NCI-H524 (cell line): ENCODE measurements around the gene CREBL2.
A peak's percentile ranks its signal among the peaks of the same experiment; 100 is the strongest.
"Not testable (repeated sequence)": the region's sequence is repeated elsewhere in the genome, so short reads cannot be mapped to it uniquely, and the experiment has no call there.

Experiments
- DNase-seq, 2 experiments: peaks; one replicate each; lab custom pipeline; 2025; lab: John Stamatoyannopoulos, UW

CREBL2 gene

DNA sequence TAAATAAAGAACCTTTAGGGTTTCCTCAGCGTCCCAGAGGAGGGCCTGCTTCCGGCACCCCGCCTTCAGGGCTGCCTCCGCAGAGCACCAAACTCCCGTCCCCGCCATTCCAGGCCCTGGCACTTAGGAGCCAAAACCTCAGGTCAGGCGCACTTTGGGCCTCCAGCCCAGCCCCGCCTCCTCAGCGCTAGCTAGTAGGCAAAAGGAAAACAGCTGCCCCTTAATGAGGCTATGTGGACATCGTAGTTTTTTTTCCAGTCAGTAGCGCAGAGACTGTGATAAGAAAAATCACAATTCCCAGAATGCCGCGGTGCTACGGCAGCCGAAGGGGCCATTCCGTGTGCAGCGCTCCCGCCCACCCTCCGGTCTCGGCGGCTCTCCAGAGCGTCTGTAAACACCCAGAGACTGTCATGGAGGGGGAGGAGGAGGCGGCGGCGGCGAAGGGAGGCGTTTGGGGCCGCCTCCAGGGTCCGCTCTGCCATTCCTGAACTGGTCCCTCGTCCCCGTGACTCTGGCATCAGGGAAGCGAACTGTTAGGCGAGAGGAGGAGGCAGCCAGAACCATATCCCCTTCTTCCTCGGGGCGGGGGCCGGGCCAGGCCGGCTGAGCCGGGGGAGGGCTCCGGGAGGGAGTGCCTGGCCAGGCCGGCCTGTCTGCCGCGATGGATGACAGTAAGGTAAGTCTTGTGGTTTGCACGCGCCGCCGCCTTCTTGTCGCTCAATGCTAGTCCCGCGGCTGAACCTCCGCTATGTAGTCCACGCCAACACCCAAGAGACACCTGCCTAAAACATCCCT lies at the start of gene CREBL2:
Gene CREBL2 (plus strand): TSS at position 365 of the 795 bp plus-strand sequence. CDS start 297 bp downstream, at position 662.
- peak; percentile 92 to 96 for DNase-seq

DNA sequence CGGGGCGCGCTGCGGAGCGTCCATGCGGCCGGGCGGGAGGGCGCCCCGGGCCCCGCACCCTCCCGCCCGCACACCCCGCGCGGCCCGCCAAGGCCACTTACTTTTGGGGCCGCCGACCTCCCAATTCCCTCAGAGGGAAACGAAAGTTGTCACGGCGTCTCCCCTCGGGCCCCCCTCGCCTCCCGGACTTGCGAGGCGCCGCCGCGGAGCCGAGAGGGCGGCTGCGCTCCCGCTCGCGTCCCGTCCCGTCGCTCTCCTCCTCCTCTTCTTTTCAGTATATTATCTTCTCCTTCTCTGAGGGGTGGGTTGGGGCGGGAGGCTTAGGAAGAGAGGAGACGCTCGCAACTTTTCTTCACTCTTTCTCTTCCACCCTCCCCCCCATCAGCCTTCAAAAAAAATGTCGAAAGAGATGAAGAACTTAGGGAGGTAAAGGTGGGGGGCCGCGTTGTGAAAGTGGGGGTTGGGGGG lies 49.6 kb upstream of the CREBL2 start:
- DNase-seq: peak in 1 of 2 experiments; percentile 25

GRCh38 chr12:12562585-12563261 lies 49.0 kb upstream of the CREBL2 start, which contains the start of gene DUSP16:
Gene DUSP16, minus strand, starts transcription at chr12:12562863. Its CDS starts 41,765 bp downstream, at chr12:12521098.
- DNase-seq: peak; percentile 50 to 65

GRCh38 chr12:12563290-12563928 lies 48.3 kb upstream of the CREBL2 start:
- DNase-seq: no peak

DNA sequence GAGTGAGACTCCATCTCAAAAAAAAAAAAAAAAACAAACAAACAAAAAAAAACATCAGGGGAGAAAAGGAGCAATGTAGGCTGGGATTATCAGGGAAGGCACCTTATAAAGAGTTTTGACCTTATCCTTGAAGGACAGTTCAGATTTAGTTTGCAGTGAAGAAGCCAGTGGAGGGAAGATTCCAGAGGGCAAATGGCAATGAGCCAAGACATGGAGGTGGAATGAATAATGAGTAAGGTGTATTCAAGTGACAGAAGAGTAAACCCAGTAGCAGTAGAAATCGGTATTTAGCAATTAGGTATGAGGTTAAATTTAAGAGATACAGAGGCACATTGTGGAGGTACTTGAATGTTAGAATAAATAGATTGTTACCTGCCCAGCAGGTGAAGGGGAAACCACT lies 46.8 kb upstream of the CREBL2 start:
- no peak for DNase-seq

DNA sequence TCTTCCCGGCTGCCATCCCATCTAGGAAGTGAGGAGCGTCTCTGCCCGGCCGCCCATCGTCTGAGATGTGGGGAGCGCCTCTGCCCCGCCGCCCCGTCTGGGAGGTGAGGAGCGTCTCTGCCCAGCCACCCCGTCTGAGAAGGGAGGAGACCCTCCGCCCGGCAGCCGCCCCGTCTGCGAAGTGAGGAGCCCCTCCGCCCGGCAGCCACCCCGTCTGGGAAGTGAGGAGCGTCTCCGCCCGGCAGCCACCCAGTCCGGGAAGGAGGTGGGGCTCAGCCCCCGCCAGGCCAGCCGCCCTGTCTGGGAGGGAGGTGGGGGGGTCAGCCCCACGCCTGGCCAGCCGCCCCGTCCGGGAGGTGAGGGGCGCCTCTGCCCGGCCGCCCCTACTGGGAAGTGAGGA lies 45.7 kb upstream of the CREBL2 start:
- DNase-seq: not testable (repeated sequence)

DNA sequence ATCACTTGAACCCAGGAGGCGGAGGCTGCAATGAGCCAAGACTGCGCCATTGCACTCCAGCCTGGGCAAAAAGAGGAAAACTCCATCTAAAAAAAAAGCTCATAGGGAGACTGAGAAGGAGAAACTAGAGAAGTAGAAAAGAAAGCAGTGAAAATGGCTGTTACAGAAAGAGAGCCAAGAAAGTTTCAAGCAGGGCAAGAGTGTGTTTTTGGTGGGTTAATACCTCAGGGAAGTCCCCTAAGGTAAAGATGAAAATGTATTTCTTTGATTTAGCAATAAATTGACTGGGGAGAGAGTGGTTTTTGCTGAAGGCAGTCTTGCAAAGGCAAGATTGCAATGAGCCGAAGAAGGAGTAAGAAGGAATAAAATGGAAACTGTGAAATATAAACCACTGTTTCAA lies 39.0 kb upstream of the CREBL2 start:
- DNase-seq: no peak

GRCh38 chr12:12577786-12578185 lies 33.9 kb upstream of the CREBL2 start:
- DNase-seq: no peak

DNA sequence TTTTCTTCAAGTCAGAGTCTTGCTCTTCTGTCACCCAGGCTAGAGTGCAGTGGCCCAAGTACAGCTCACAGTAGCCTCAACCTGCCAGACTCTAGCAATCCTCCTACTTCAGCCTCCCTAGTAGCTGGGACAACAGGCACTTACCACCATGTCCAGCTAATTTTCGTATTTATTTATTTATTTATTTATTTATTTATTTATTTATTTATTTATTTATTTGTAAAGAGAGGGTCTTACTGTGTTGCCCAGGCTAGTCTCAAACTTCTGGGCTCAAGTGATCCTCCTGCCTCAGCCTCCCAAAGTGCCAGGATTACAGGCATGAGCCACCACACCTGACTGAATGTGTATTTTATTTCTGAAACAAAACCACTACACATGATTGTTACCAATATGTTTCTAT lies 31.0 kb upstream of the CREBL2 start:
- not testable (repeated sequence) for DNase-seq

DNA sequence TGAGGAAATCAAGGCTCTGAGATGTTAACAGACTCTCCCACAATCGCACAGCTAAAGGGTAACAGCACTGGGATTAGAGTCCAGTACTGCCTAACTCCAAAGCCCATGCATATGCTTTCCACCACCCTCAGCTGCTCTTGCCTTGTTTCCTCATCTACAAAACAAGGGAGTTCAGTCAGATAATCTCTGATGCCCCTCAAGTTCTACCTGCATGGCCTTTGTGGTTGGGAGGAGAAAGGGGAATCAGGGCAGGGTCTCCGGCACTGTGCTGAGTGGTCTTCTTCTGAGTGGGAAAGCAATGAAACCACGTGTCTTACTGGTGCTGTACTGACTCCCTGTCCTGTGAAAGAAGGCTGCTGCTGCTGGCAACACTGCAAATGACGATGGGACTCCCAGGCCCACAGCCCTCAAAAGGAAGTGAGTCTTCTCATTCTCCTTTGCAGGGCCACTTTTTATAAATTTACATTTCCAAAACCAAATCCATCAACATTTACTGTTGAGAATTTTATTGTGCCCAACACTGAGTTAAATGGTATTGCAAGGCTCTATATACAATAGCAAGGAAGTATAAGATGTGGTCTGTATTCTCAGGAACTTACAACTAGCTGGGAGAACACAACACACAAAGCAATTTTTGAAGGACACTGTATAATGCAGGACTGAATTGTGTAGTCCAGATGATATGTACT lies 29.3 kb upstream of the CREBL2 start:
- DNase-seq: no peak

DNA sequence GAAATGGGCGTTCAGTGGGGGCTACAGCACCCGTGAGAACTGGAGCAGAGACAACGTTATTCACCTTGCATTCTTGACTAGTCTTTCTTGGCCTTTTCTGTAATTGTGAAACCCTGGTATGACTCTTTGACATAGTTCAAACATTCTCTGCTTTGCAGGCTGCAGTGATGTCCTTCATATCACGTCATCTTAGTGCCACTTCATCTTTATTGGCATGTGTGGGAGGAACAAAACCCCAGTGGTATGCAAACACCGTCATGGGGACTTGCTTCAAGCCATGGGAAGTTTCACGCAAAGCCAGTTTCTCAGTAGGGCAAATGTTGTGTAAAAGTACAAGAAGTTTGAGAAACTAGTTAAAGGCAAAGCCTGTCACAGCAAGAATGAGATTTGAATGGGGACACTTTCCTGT lies 28.8 kb upstream of the CREBL2 start:
- no peak for DNase-seq

GRCh38 chr12:12583510-12584178 lies 28.0 kb upstream of the CREBL2 start:
- no peak for DNase-seq

- no peak for DNase-seq
Measured at GRCh38 chr12:12585115-12585863, 26.4 kb upstream of the CREBL2 start.

GRCh38 chr12:12586879-12587675 lies 24.6 kb upstream of the CREBL2 start:
- DNase-seq: no peak

DNA sequence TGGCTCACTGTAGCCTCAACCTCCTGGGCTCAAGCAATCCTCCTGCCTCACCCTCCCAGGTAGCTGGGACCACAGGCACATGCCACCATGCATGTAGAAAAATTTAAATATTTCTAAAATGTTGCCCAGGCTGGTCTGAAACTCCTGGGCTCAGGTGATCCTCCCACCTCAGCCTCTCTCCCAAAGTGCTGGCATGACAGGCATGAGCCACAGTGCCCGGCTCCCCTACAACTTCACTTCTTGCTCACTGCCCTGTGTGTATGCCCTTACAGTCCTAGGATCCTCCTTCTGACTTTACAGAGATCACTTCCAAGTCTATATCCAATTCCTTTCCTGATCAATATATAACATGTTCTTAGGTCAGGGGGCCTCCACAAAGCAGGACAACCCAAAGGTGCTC lies 23.8 kb upstream of the CREBL2 start:
- DNase-seq: no peak

DNA sequence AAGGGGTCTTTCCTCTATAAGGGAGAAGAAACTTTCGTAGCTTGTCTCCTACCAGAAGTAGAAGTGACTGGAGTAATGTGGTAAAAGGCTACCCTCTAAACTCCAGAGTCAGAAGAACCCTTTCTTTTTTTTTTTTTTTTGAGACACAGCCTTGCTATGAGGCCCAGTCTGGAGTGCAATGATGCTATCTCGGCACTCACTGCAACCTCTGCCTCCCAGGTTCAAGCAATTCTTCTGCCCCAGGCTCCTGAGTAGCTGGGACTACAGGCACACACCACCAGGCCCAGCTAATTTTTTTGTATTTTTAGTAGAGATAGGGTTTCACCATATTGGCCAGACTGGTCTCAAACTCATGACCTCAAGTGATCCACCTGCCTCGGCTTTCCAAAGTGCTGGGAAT lies 23.2 kb upstream of the CREBL2 start:
- DNase-seq: not testable (repeated sequence)

DNA sequence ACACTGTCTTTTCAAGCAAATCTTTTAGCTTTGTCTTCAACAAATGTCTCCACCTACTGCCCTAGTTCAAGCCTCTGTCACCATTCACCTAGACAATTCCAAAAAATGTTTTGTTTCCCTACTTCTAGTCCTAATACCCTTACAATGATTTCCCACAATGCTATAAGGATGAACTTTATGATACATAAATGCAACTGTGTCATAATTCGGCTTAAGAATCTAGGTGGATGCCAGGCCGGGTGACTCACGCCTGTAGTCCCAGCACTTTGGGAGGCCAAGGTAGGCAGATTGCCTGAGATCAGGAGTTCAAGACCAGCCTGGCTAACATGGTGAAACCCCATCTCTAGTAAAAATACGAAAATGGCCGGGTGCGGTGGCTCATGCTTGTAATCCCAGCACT lies 20.7 kb upstream of the CREBL2 start:
- no peak for DNase-seq

- DNase-seq: no peak
Measured at GRCh38 chr12:12592930-12593329, 18.7 kb upstream of the CREBL2 start.

GRCh38 chr12:12595929-12596328 lies 15.7 kb upstream of the CREBL2 start:
- DNase-seq: not testable (repeated sequence)

DNA sequence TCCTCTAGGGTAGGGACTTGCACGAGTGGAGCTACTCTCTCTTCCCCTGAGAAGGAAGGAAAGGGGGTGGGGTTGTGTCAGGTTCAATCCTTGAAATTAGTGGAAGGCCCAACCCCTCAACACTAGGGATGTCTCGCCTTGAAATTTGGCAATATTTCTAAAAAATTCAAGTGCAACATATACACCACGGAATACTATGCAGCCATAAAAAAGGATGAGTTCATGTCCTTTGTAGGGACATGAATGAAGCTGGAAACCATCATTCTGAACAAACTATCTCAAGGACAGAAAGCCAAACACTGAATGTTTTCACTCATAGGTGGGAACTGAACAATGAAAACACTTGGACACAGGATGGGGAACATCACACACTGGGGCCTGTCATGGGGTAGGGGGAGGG lies 15.1 kb upstream of the CREBL2 start:
- DNase-seq: not testable (repeated sequence)
